ENCODE data around the gene XYLT2. TPM values are rescaled to one million over a fixed set of nuclear protein-coding genes. Genes with fewer than 3 reads are reported as not detected.

Gene XYLT2
- total and polyA plus RNA-seq, 9 of the 15 experiments (the other 6 are each of a cell fraction or from before 2014, with no cell fraction given) = 0.63 to 9.1 (median 4.3) TPM

DNA sequence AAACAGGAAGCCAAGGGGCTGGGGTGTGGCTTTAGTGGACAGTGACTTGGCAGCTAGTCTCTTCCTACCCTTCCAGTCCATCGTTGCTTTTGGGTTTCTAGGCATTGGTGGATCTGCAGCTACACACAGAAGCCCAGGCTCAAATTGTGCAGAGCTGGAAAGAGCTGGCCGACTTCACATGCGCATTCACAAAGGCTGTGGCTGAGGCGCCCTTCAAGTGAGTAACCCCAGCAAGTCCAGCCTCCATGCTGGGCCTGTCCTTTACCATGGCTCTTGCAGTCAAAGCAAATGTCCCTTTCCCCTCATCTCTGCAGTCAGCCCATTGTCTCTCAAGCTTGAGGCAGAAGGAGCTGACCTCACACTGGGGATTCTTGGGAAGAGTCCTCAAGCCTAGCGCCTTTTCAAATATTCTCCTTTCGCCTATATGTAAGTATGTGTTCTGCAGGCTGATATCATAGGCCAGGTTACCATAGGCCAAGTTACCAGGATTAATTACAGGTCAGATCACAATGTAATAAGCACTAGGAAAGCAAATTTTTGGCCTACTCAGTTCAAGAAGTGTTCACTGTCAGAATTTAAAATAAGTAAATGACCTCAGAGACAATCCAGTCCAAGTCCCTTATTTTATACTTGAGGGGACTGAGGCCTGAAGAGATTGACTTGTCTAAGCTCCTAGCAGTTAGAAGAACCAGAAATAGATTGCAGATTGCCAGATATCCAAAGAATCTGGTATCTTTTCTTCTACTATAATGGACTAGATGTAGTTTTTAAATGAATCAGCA lies 33.6 kb downstream of the XYLT2 start:
- Histone ChIP-seq H3K36me3 (ENCODE audit: control insufficient read depth, insufficient read depth, low read length) (peaks cover 82% of the 10 kb centered on the region), H3K4me1 (replicated peaks in 1 of 2; ENCODE audit: control insufficient read depth in 2 of 2, insufficient read depth in 2 of 2, low read length in 2 of 2) (peaks cover 0 to 4% of the 10 kb centered on the region in 2 experiments; a peak in 2 of 5 replicates), H4K20me1 (replicated peaks; ENCODE audit: control insufficient read depth, insufficient read depth, low read length) (no peaks in the 10 kb centered on the region), H3K4me2 (ENCODE audit: insufficient read depth, low read length) (no peak overlapping the region), H3K27ac (ENCODE audit: extremely low read depth, low read depth, low read length) (no peak overlapping the region), H3K79me2 (ENCODE audit: control insufficient read depth, insufficient read depth, low read length) (no peaks in the 10 kb centered on the region), H2AFZ (ENCODE audit: low read depth, low read length) (no peak overlapping the region), H3K9me3 (replicated peaks; ENCODE audit: control insufficient read depth, insufficient read depth, low read depth, low read length) (no peaks in the 10 kb centered on the region), H3K9ac (ENCODE audit: insufficient read depth in 1 of 2, low read depth in 2 of 2, low read length in 2 of 2) (no peak overlapping the region), H3K9me1 (ENCODE audit: control insufficient read depth, insufficient read depth, low read length) (no peaks in the 10 kb centered on the region), H3K27me3 (ENCODE audit: control insufficient read depth in 2 of 2, insufficient read depth in 2 of 2, low read length in 2 of 2) (no peaks in the 10 kb centered on the region), H3K4me3 (no peak overlapping the region)
- POLR2A ChIA-PET = interaction anchor here (0.7 to 13.4 kb wide), 8 partner anchors 8 to 237 kb away, joined by 3 to 129 read pairs (median 4); partner anchors contain the start of gene LRRC59
- intact Hi-C loops (cut with micrococcal nuclease) = no loop called here
- in situ Hi-C loops (cut with MboI) = no loop called here
- CTCF ChIA-PET (ENCODE audit: low intra/inter-chr PET ratio) = no interaction called here
- DNase-seq (ENCODE audit: extremely low read depth in 1 of 4, low spot score in 3 of 4) (no peak), FAIRE-seq (no peak), ATAC-seq (no peak)
- BruUV-seq (replicated peaks) = no TSS peak
- WGBS (ENCODE audit: insufficient coverage, low coverage, missing lambda C conversion rate) = 82% methylated on average over 5 of the region's 6 CpGs
- TF ChIP-seq XRCC3 (IDR thresholded peaks at IDR 0.05) = no peak
- TF ChIP-seq POLR2G (IDR thresholded peaks at IDR 0.05; ENCODE audit: low read depth, low read length) = peak; percentile 30; the same call in 1 of the 2 replicates

Measured in K562 (cell line).